Left ventricle myocardium superior (tissue), 1 donor: Measurements from ENCODE around the gene VPS52. TPM values are rescaled to one million over a fixed set of nuclear protein-coding genes. Genes with fewer than 3 reads are reported as not detected.
"Not testable (repeated sequence)": the region's sequence is repeated elsewhere in the genome, so short reads cannot be mapped to it uniquely, and the experiment has no call there.

Experiments used
- ATAC-seq: fragments of 200-7000 bp; cut with Tn5 transposase; one replicate; pipeline ENCODE4 v1.9.1; 2020; ENCODE audit warnings: mild to moderate bottlenecking, moderate library complexity
- DNase-seq: peaks from one replicate; pipeline ENCODE4 v3.0.0-alpha.2; 2020
- intact Hi-C: fragments of 100-400 bp; cut with micrococcal nuclease; formaldehyde crosslinking; loops from one replicate; pipeline ENCODE4 v1.11.0; 2022
- total RNA-seq: library from RNA; stranded (reverse); fragmentation: NEBNext Ultra II Directional; extraction: Animal tissue kit (Norgen Biotek cat#: 25700); gene quantifications from one replicate; pipeline ENCODE4 v1.2.1, GENCODE V29; 2021
- donor health status: DM: no; HTN: yes; CAD: no; lungs with severe emphysema.

Gene VPS52
- total RNA-seq, 1 donor from 2014 or later, result 32.7 TPM

- DNase-seq, intact Hi-C loops, ATAC-seq: not testable (repeated sequence)
Measured at GRCh38 chr6:33262490-33262889, 9.2 kb downstream of the VPS52 start.

- ATAC-seq (no peak), DNase-seq (no peak)
- intact Hi-C loops, result no loop called here
Measured at GRCh38 chr6:33259032-33259431, 12.6 kb downstream of the VPS52 start.

GRCh38 chr6:33254591-33254990 is 17.1 kb downstream of the VPS52 start:
- ATAC-seq (no peak), DNase-seq (no peak)
- intact Hi-C loops, result no loop called here

GRCh38 chr6:33252759-33253158 is 18.9 kb downstream of the VPS52 start:
- no peak for ATAC-seq
- intact Hi-C loops, result no loop called here
- DNase-seq, result no peak

- DNase-seq (no peak), ATAC-seq (no peak)
- intact Hi-C loops, result no loop called here
Measured at GRCh38 chr6:33251395-33252012, 20.2 kb downstream of the VPS52 start.

GRCh38 chr6:33250731-33251130 is 20.9 kb downstream of the VPS52 start:
- no peak for ATAC-seq
- intact Hi-C loops, result no loop called here
- DNase-seq, result no peak

- ATAC-seq (peak; percentile 3), DNase-seq (peak; percentile 32)
- intact Hi-C loops, result loop anchor here (5.0 to 10.0 kb wide), 2 partner anchors 88 to 235 kb away; no protein-coding TSS in a partner anchor
Measured at GRCh38 chr6:33249732-33250630, 21.7 kb downstream of the VPS52 start.

- DNase-seq (peak; percentile 97), ATAC-seq (peak; percentile 96)
- intact Hi-C loops, result loop anchor here (5.0 to 10.0 kb wide), 2 partner anchors 87 to 234 kb away; no protein-coding TSS in a partner anchor
Measured at GRCh38 chr6:33248932-33249731, 22.5 kb downstream of the VPS52 start.

- ATAC-seq, result peak; percentile 18
- DNase-seq, result no peak
- intact Hi-C loops, result loop anchor here (5.0 to 10.0 kb wide), 2 partner anchors 86 to 234 kb away; no protein-coding TSS in a partner anchor
Measured at GRCh38 chr6:33248643-33248931, 23.1 kb downstream of the VPS52 start.

GRCh38 chr6:33247977-33248642 is 23.6 kb downstream of the VPS52 start:
- peak; percentile 76 for ATAC-seq

GRCh38 chr6:33243476-33243875 is 28.2 kb downstream of the VPS52 start:
- no peak for DNase-seq
- intact Hi-C loops, result loop anchor here (10.0 kb wide), 1 partner anchor 229 kb away; no protein-coding TSS in a partner anchor
- ATAC-seq, result no peak

More at GRCh38 chr6:33247977-33248642, 23.6 kb downstream of the VPS52 start:
- intact Hi-C loops, result loop anchor here (5.0 to 10.0 kb wide), 2 partner anchors 86 to 233 kb away; no protein-coding TSS in a partner anchor
- peak; percentile 91 for DNase-seq

- intact Hi-C loops, result loop anchor here (10.0 kb wide), 1 partner anchor 227 kb away; no protein-coding TSS in a partner anchor
- DNase-seq, result no peak
- no peak for ATAC-seq
Measured at GRCh38 chr6:33241968-33242367, 29.7 kb downstream of the VPS52 start.

GRCh38 chr6:33237741-33238140 is 33.9 kb downstream of the VPS52 start:
- ATAC-seq (no peak), DNase-seq (no peak)
- intact Hi-C loops, result no loop called here

- no peak for ATAC-seq
- intact Hi-C loops, result no loop called here
Measured at GRCh38 chr6:33236852-33237251, 34.8 kb downstream of the VPS52 start.

GRCh38 chr6:33236328-33236727 is 35.3 kb downstream of the VPS52 start:
- no peak for DNase-seq

More at GRCh38 chr6:33236852-33237251, 34.8 kb downstream of the VPS52 start:
- no peak for DNase-seq

GRCh38 chr6:33235221-33235634 is 36.4 kb downstream of the VPS52 start:
- ATAC-seq (no peak), DNase-seq (no peak)
- intact Hi-C loops, result no loop called here

More at GRCh38 chr6:33236328-33236727, 35.3 kb downstream of the VPS52 start:
- no peak for ATAC-seq
- intact Hi-C loops, result no loop called here

- DNase-seq, ATAC-seq, intact Hi-C loops: not testable (repeated sequence)
Measured at GRCh38 chr6:33226503-33227120, 45.1 kb downstream of the VPS52 start.

GRCh38 chr6:33217681-33218080 is 54.0 kb downstream of the VPS52 start:
- DNase-seq, result no peak
- no peak for ATAC-seq
- intact Hi-C loops, result no loop called here
